ENCODE measurements around the gene SLC43A1. TPM values are rescaled to one million over a fixed set of nuclear protein-coding genes. Genes with fewer than 3 reads are reported as not detected.

Gene SLC43A1
- total RNA-seq, 1 donor from 2014 or later = 10.4 TPM

GRCh38 chr11:57530215-57530595, 14.7 kb upstream of the SLC43A1 start:
- no peak for DNase-seq (ENCODE audit: low spot score)
- H3K27ac Mint-ChIP-seq (ENCODE audit: unreplicated experiment) = peak overlapping the region; percentile 76
- peaks cover 7% of the 10 kb centered on the region for H3K36me3 Mint-ChIP-seq (ENCODE audit: low read depth, unreplicated experiment)
- H3K27me3 Mint-ChIP-seq (ENCODE audit: unreplicated experiment) = peaks cover 5% of the 10 kb centered on the region
- peak overlapping the region; percentile 94 for H3K4me3 Mint-ChIP-seq (ENCODE audit: unreplicated experiment)
- TF ChIP-seq CTCF (IDR thresholded peaks at IDR 0.05; ENCODE audit: unreplicated experiment) = no peak
- H3K9me3 Mint-ChIP-seq (ENCODE audit: unreplicated experiment) = no peaks in the 10 kb centered on the region
- H3K4me1 Mint-ChIP-seq (ENCODE audit: unreplicated experiment) = peaks cover 16% of the 10 kb centered on the region

GRCh38 chr11:57529012-57529411, 13.5 kb upstream of the SLC43A1 start:
- H3K4me3 Mint-ChIP-seq (ENCODE audit: unreplicated experiment) = no peak overlapping the region
- H3K4me1 Mint-ChIP-seq (ENCODE audit: unreplicated experiment) = peaks cover 16% of the 10 kb centered on the region
- peaks cover 7% of the 10 kb centered on the region for H3K36me3 Mint-ChIP-seq (ENCODE audit: low read depth, unreplicated experiment)
- no peak for TF ChIP-seq CTCF (IDR thresholded peaks at IDR 0.05; ENCODE audit: unreplicated experiment)
- no peak for DNase-seq (ENCODE audit: low spot score)
- H3K27me3 Mint-ChIP-seq (ENCODE audit: unreplicated experiment) = peaks cover 5% of the 10 kb centered on the region
- no peaks in the 10 kb centered on the region for H3K9me3 Mint-ChIP-seq (ENCODE audit: unreplicated experiment)
- no peak overlapping the region for H3K27ac Mint-ChIP-seq (ENCODE audit: unreplicated experiment)

- Mint-ChIP-seq H3K4me1 (ENCODE audit: unreplicated experiment) (peaks cover 16% of the 10 kb centered on the region), H3K27me3 (ENCODE audit: unreplicated experiment) (peaks cover 5% of the 10 kb centered on the region), H3K27ac (ENCODE audit: unreplicated experiment) (no peak overlapping the region), H3K4me3 (ENCODE audit: unreplicated experiment) (no peak overlapping the region), H3K9me3 (ENCODE audit: unreplicated experiment) (no peaks in the 10 kb centered on the region), H3K36me3 (ENCODE audit: low read depth, unreplicated experiment) (peaks cover 7% of the 10 kb centered on the region)
- peak; percentile 77 for DNase-seq (ENCODE audit: low spot score)
- peak; percentile 91 for TF ChIP-seq CTCF (IDR thresholded peaks at IDR 0.05; ENCODE audit: unreplicated experiment)
Observed at GRCh38 chr11:57527056-57527631, 11.6 kb upstream of the SLC43A1 start.

- no peak overlapping the region for H3K27ac Mint-ChIP-seq (ENCODE audit: unreplicated experiment)
- H3K4me1 Mint-ChIP-seq (ENCODE audit: unreplicated experiment) = no peaks in the 10 kb centered on the region
- H3K4me3 Mint-ChIP-seq (ENCODE audit: unreplicated experiment) = no peak overlapping the region
- H3K27me3 Mint-ChIP-seq (ENCODE audit: unreplicated experiment) = peaks cover 2% of the 10 kb centered on the region
- H3K36me3 Mint-ChIP-seq (ENCODE audit: low read depth, unreplicated experiment) = peaks cover 7% of the 10 kb centered on the region
- TF ChIP-seq CTCF (IDR thresholded peaks at IDR 0.05; ENCODE audit: unreplicated experiment) = no peak
- H3K9me3 Mint-ChIP-seq (ENCODE audit: unreplicated experiment) = no peaks in the 10 kb centered on the region
- DNase-seq (ENCODE audit: low spot score) = no peak
Observed at GRCh38 chr11:57523419-57523818, 7.9 kb upstream of the SLC43A1 start.

GRCh38 chr11:57521116-57521515, 5.6 kb upstream of the SLC43A1 start:
- Mint-ChIP-seq H3K27me3 (ENCODE audit: unreplicated experiment) (peaks cover 2% of the 10 kb centered on the region), H3K36me3 (ENCODE audit: low read depth, unreplicated experiment) (peaks cover under 1% of the 10 kb centered on the region), H3K4me3 (ENCODE audit: unreplicated experiment) (no peak overlapping the region), H3K27ac (ENCODE audit: unreplicated experiment) (no peak overlapping the region), H3K4me1 (ENCODE audit: unreplicated experiment) (no peaks in the 10 kb centered on the region), H3K9me3 (ENCODE audit: unreplicated experiment) (no peaks in the 10 kb centered on the region)
- no peak for TF ChIP-seq CTCF (IDR thresholded peaks at IDR 0.05; ENCODE audit: unreplicated experiment)
- DNase-seq (ENCODE audit: low spot score) = no peak
